ENCODE data around the gene AMHR2. TPM values are rescaled to one million over a fixed set of nuclear protein-coding genes. Genes with fewer than 3 reads are reported as not detected.
"Not testable (repeated sequence)": the region's sequence is repeated elsewhere in the genome, so short reads cannot be mapped to it uniquely, and the experiment has no call there.

The AMHR2 gene
- polyA plus RNA-seq, 3 donors: 0.26 to 0.30 (median 0.29) TPM

GRCh38 chr12:53443955-53444354 lies 20.3 kb downstream of the AMHR2 start:
- peak in 1 of 11 donors; percentile 37 for DNase-seq (ENCODE audit: extremely low read depth in 1 of 11, low read depth in 9 of 11, low spot score in 4 of 11)

GRCh38 chr12:53444593-53445325 lies 21.1 kb downstream of the AMHR2 start:
- not testable (repeated sequence) for DNase-seq (ENCODE audit: extremely low read depth in 1 of 11, low read depth in 9 of 11, low spot score in 4 of 11)

DNA sequence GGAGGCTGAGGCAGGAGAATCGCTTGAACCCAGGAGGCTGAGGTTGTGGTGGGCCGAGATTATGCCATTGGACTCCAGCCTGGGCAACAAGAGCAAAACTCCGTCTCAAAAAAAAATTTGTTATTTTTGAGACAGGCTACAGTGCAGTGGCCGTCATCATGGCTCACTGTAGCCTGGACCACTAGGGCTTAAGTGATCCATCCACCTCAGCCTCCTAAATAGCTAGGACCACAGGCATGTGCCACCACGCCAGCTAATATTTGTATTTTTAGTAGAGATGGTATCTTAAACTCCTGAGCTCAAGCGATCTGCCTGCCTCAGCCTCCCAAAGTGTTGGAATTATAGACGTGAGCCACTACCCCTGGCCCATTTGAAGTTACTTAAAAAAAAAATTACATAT lies 27.3 kb downstream of the AMHR2 start:
- no peak for DNase-seq (ENCODE audit: extremely low read depth in 1 of 11, low read depth in 9 of 11, low spot score in 4 of 11)

- peak; percentile 92 to 99 (median 98) for DNase-seq (ENCODE audit: extremely low read depth in 1 of 11, low read depth in 9 of 11, low spot score in 4 of 11)
These were observed 28.1 kb downstream of the AMHR2 start, which contains the start of gene PCBP2 for GRCh38 chr12:53451661-53452158. TSS of gene PCBP2 (plus strand) at chr12:53452102. CDS start at chr12:53454801, 2,699 bp downstream.

GRCh38 chr12:53452159-53453077 lies 28.8 kb downstream of the AMHR2 start:
- DNase-seq (ENCODE audit: extremely low read depth in 1 of 11, low read depth in 9 of 11, low spot score in 4 of 11): peak; percentile 57 to 84 (median 77)

DNA sequence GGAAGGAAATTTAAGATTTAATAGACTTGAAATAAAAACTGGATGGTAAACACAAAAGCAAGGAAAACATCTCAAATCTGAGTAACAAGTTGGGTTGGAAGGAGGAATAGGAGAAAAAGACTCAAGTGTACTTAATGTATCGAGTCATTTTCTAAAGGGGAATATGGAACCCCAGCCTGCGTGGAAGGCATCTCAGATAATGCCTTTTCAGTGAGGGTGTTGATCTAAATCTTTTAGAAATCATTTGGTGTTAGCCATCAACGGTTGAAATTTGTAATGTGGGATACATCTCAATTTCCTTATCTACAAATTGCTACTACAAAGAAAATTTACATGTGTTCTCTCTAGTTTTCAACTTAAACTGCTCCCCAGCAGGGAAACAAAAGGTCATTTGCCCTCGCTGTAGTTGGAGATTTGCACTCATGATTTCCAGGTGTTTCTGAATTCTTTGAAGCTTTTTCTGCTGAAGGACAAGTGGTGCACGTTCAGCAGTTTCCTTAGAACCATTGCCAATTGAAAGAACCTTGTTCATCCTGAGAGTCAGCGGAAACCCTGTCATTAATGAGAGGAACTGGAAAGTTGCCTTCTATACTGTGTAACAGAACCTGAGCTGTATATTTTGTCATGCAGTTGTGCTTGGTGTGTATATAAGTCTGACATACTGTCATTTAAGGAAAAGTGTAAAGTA lies 30.4 kb downstream of the AMHR2 start:
- no peak for DNase-seq (ENCODE audit: extremely low read depth in 1 of 11, low read depth in 9 of 11, low spot score in 4 of 11)

GRCh38 chr12:53454707-53455106 lies 31.1 kb downstream of the AMHR2 start:
- DNase-seq (ENCODE audit: extremely low read depth in 1 of 11, low read depth in 9 of 11, low spot score in 4 of 11): no peak

GRCh38 chr12:53456654-53457366 lies 33.2 kb downstream of the AMHR2 start:
- DNase-seq (ENCODE audit: extremely low read depth in 1 of 11, low read depth in 9 of 11, low spot score in 4 of 11): no peak

- no peak for DNase-seq (ENCODE audit: extremely low read depth in 1 of 11, low read depth in 9 of 11, low spot score in 4 of 11)
These were observed 35.4 kb downstream of the AMHR2 start for GRCh38 chr12:53459097-53459496.

DNA sequence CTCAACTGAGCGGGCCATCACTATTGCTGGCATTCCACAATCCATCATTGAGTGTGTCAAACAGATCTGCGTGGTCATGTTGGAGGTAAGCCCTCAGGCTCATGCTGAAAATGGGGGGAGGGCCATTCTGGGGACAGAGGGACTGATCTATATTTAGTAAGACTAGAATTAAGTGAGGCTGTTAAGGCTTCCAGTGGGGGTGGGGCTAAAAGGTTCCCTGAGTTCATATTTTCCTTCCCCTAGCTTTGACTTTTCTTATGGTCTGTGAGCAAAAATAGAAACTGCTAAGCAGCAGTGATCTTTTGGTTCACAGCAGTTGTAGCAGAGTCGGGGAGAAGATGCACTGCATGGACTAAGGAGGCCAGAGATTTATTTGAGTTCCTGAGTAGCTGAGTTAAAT lies 37.4 kb downstream of the AMHR2 start:
- DNase-seq (ENCODE audit: extremely low read depth in 1 of 11, low read depth in 9 of 11, low spot score in 4 of 11): no peak

GRCh38 chr12:53461591-53461990 lies 37.9 kb downstream of the AMHR2 start:
- DNase-seq (ENCODE audit: extremely low read depth in 1 of 11, low read depth in 9 of 11, low spot score in 4 of 11): no peak

DNA sequence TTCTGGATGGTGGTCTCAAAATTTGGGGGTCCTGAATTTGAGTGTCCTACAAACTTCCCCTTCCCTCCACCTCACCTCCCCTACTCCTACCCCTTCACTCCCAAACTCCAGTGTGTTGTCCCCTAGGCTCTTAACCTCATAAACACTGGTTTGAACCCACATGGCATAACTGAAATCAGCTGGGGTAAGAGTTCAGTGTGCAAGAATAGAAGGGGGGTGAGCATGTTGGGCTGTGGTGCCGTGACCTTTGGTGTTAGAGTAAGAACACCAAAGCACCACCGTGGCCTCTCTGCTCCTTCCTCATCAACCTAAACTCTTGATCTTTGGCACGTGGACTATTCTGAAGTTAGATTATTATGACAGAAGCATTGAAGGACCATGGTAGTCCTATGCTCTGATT lies 39.3 kb downstream of the AMHR2 start:
- no peak for DNase-seq (ENCODE audit: extremely low read depth in 1 of 11, low read depth in 9 of 11, low spot score in 4 of 11)

GRCh38 chr12:53463802-53464560 lies 40.3 kb downstream of the AMHR2 start:
- DNase-seq (ENCODE audit: extremely low read depth in 1 of 11, low read depth in 9 of 11, low spot score in 4 of 11): no peak

- no peak for DNase-seq (ENCODE audit: extremely low read depth in 1 of 11, low read depth in 9 of 11, low spot score in 4 of 11)
These were observed 41.2 kb downstream of the AMHR2 start for GRCh38 chr12:53464685-53465418.

GRCh38 chr12:53465679-53466078 lies 42.0 kb downstream of the AMHR2 start:
- no peak for DNase-seq (ENCODE audit: extremely low read depth in 1 of 11, low read depth in 9 of 11, low spot score in 4 of 11)

DNA sequence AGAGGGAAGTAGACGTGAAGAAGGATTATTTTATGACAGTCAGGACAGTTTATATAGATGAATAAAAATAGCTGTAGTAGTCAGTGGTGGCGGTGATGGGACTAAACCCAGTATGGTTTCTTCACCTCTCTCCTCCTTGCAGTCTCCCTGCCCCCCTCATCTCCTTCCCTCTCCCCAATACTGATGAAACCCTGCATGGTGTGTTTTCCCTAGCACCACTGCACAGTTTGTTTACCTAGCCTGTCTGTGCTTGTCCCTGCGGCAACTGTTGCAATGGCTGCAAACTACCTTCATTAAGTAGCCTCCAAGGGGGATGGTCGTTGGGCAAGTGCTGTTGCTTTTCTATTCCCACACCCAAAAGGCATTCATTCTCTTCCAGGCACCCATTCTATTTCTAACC lies 43.0 kb downstream of the AMHR2 start:
- no peak for DNase-seq (ENCODE audit: extremely low read depth in 1 of 11, low read depth in 9 of 11, low spot score in 4 of 11)

DNA sequence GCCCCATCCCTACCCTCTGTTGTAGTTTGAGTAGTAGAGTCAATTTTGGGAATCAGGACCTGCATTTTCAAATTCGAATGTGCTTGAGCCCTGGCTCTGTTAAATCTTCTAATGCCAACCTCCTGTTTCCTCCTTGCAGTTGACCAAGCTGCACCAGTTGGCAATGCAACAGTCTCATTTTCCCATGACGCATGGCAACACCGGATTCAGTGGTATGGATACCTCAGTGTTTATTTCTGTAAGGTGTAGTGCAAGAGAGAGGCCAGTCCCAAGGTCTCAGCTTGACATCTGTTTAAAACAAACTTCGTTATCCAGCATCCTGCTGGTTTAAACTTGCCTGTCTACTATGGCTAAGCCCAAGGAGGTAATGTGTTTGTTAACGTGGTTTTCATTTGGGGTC lies 43.4 kb downstream of the AMHR2 start:
- DNase-seq (ENCODE audit: extremely low read depth in 1 of 11, low read depth in 9 of 11, low spot score in 4 of 11): no peak
